VCaP (cell line): Measurements from ENCODE around the gene UBD.

Experiments
- H3K27ac ChIP-seq: fragments of 450-650 bp; 2 replicates; pipeline ENCODE4 v1.5.1; 2017
- TF ChIP-seq, protein P1 (sequence below): fragments of 450-650 bp; conservative IDR thresholded peaks from 2 replicates; pipeline ENCODE4 v1.5.1; 2017; ENCODE audit warnings: mild to moderate bottlenecking, moderate library complexity

The UBD gene

DNA sequence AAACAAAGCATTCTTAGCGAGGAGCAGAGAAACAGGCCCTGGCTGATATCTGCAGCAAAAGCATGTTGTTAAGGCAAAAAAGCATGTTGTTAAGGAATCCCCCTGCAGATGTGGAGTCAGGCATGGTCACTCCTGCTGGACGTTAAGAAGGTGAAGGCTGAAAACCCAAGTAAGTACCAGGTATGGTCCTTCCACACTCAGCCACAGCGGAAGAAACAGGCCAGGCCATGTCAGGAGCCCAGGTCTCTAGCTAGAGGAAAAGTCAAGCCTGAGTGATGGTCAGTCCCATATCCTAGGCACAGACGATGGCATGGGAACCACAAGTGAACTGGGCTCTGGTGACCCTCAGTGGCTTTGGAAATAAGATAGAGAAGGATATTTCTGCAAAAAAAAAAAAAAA is 39.3 kb downstream of the UBD start:
- no peak overlapping the region for H3K27ac ChIP-seq
- TF ChIP-seq, protein P1, sequence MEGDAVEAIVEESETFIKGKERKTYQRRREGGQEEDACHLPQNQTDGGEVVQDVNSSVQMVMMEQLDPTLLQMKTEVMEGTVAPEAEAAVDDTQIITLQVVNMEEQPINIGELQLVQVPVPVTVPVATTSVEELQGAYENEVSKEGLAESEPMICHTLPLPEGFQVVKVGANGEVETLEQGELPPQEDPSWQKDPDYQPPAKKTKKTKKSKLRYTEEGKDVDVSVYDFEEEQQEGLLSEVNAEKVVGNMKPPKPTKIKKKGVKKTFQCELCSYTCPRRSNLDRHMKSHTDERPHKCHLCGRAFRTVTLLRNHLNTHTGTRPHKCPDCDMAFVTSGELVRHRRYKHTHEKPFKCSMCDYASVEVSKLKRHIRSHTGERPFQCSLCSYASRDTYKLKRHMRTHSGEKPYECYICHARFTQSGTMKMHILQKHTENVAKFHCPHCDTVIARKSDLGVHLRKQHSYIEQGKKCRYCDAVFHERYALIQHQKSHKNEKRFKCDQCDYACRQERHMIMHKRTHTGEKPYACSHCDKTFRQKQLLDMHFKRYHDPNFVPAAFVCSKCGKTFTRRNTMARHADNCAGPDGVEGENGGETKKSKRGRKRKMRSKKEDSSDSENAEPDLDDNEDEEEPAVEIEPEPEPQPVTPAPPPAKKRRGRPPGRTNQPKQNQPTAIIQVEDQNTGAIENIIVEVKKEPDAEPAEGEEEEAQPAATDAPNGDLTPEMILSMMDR = no peak

DNA sequence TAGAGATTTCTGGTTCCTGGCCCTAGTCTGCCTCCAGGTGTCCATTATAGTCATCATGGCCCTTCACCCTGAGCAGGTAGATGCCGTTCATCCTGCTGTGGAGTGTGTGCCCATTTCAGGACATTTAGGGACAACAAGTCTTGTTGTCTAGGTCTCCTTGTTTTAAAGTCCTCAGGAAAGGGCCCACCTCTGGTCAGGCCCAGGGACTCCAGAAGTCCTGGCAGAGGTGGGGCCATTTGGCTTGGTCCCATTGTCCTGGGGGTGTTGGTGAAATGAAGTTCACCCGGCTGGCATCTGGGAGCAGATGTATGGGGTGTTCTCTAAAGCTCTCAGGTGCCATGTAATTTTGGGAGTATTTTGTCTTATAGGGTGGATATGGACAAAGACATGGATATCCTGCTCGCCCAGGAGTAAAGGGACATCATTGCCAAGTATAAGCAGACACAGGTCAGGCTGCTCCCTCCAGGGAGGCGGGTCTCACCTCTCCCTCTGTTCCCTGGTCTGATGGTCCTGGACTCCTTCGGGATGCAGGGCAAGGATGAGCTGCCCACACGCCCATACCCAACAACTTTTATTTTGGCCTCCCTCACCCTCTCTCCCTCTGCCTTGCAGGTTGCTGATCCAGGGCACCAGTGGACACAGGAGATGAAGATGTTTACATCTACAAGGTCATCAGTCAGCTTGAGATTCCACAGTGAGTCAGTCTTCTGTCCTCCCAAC is 40.1 kb downstream of the UBD start:
- TF ChIP-seq, protein P1 = no peak
- H3K27ac ChIP-seq = no peak overlapping the region

DNA sequence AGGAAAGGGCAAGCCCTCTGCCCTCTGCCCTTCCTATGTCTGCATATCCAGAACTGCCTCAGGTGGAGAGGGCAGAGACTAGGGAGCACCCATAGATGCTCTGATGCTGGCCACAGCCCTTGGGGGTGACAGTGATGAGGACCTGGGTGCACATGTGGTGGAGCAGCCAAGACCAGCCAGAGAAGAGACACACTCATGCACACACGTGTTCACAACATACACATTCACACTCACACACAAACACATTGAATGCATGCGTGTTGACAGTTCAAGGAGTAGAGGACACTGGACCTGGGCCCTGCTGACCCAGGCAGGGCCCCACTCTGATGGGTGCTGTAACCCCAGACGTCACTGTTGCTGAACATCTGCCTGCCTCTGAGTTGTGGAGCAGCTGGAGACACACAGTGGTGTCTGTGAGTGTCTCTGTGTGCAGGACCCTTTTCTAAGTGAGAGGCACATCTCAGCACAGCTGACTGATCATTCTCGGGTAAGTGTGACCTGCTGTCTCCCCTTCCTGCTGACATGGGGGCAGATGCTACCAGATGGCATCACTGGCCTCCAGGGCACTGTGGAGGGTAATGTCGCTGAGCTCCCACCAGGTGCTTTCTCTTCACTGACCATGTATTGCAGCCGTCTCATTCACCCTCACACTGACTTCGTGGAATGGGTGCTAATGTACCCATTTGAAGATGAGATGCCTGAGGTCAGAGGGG is 41.6 kb downstream of the UBD start:
- H3K27ac ChIP-seq = no peak overlapping the region
- TF ChIP-seq, protein P1 = no peak

DNA sequence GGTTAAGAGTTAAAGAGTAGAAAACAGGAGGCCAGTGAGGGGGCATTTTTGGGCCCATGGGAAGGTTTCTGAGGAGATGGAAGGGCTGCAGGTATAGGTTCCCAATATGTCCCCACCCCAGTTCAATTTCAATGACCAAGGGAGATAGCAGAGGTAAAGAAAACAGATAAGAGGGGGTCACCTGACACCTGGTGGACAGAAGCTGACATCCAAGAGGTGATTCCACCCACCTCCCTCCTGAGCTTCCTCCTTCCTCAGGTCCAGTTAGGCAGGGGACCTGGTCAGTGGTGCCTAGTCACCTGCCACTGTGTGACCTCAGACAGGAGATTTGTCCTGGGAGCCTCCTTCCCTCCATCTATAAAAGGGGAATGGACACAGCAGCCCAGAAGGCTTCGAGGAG is 42.3 kb downstream of the UBD start:
- TF ChIP-seq, protein P1 = no peak
- H3K27ac ChIP-seq = no peak overlapping the region

DNA sequence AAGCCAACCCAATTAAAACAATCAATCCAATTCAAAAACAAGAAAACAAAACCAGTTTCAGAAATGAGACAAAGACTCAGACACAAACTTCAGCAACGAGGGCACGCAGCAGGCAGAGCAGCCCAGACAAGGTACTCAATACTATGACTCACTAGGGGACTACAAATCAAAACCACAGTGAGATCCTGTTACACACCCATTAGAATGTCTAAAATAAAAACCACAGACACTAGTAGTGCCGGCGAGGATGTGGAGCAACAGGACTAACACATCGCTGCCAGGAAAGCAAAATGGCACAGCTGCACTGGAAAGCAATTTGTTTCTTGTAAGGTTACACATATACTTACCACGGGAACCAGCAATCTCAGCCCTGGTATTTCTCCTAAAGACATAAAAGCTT is 43.4 kb downstream of the UBD start:
- peak overlapping the region; percentile 22; the same call in 1 of the 2 replicates for H3K27ac ChIP-seq
- TF ChIP-seq, protein P1 = no peak

DNA sequence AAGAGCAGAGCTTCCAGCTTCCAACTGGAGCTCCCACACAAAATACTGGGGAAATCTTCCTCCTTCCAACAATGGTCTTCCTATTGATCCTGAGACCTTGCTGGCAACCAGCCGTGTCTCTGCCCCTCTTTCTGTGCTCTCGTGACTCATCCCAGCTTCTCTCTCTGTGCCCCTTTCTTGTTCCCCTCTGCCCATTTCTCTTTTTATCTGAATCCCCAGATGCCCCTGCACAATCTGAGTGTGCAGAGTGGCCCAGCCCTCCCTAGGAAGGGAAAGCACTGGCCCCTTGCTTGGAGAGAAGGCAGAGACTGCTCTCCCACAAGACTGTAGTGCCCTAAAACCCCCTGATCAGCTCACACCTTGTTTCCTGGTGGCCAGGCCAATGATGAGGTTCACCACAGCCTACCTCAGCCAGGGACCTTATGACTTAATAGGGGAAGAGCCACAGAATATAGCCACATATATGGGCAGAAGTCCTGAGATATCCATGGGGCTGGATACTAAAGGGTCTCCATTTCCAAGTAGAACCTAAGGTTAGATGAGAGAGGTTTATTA is 48.7 kb downstream of the UBD start:
- no peak overlapping the region for H3K27ac ChIP-seq
- TF ChIP-seq, protein P1 = no peak

DNA sequence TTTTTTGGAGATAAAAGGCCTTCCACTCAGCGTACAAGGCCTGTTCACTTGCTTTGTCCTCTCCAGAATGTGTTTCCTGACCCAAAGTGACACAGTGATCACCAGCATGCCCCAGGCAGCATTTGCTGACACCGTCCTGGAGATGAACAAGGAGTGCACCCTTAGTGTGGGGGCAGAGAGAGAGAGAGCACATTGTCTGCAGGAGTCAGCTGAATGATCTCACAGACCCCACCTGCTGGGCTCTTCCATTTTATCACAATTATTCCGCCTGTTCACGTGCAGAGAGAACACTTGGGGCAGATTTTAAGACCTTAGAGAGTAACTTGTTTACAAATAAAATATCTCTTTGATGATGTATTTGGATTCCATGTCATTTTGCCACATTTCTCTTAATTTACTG is 49.3 kb downstream of the UBD start:
- TF ChIP-seq, protein P1 = peak; percentile 39; the same call in 1 of the 2 replicates
- no peak overlapping the region for H3K27ac ChIP-seq
